Measurements from ENCODE around the gene PEA15. TPM values are rescaled to one million over a fixed set of nuclear protein-coding genes. Genes with fewer than 3 reads are reported as not detected.

Gene PEA15
- total RNA-seq, 1 experiment from 2014 or later, result 44.0 TPM

DNA sequence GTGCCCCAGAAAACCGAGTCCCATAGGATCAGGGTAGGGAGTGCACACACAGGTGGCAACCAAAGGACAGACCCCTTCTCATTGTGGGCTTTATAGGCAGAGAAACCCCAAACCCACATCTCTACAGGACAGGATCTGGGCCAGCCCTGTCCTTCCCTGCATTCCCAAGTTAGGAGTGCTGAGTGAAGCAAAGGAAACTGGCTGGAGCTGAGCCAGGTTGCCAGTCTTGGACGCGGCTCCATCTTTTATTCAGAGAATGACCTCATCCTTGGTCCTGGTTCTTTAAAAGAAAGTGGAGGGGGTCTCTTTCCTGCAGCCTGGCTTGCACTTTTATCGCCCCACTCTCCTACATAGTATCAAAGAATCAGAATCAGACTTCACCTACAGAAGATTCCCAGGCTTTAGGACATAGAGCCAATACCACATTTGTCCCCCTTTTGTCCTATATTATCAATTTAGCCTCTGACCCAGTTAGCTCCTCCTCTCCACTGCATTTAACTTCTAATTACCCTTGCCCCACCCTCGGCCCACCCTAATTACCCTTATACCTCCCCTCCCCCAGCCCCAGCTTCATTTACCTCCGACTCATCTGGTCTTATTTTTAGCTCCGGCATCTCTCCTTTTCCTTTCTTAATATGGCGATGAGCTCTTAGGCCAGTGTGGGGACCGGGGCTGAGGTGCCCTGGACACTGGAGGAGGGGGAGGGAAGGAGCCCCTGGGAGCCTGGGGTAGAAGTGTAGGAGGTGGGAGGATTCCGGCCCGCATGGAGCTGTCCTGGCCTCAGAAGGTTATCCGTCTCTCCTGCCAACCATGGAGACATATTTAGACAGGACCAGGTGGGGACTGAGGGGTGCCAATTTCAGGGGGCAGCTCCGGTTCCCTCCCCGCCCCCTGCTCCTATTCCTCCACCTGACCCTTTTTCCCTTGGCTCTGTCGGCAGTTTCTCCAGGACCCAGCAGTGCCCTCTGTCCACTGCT, 15.2 kb upstream of the PEA15 start, which contains the start of gene CASQ1:
Gene CASQ1, plus strand, starts transcription at position 927 of the 977 bp plus-strand sequence. CDS start 177 bp downstream, outside the sequence.
- peaks cover 3 to 4% of the 10 kb centered on the region in 2 experiments; a peak in 2 of 4 replicates for H3K4me1 ChIP-seq (ENCODE audit: control insufficient read depth in 1 of 2, insufficient read depth in 2 of 2, low read length in 2 of 2)
- RAD21 ChIA-PET (ENCODE audit: low non-redundant PET in 1 of 2, low total read pairs in 2 of 2, uncharacterized antibody in 2 of 2, unreplicated experiment in 2 of 2), result interaction anchor here in 1 of 2 experiments (0.5 kb wide), 1 partner anchor 60 kb away, joined by 6 read pairs; no protein-coding TSS in a partner anchor
- no peak for ATAC-seq
- no peaks in the 10 kb centered on the region for H3K9me3 ChIP-seq (ENCODE audit: control insufficient read depth in 1 of 2, insufficient read depth in 1 of 2, low read depth in 1 of 2, low read length in 2 of 2)
- H3K9ac ChIP-seq (ENCODE audit: low read length), result no peak within 1 kb of the TSS
- intact Hi-C loops (cut with micrococcal nuclease), result loop anchor here (5.0 kb wide), 1 partner anchor 187 kb away; no protein-coding TSS in a partner anchor
- H3K4me2 ChIP-seq (ENCODE audit: low read length), result no peak within 1 kb of the TSS
- POLR2A ChIA-PET, result no interaction called here
- no peak for DNase-seq (ENCODE audit: low read depth, low spot score)
- BruUV-seq (replicated peaks), result no TSS peak
- no peak within 1 kb of the TSS for H2AFZ ChIP-seq (ENCODE audit: low read depth, low read length, poor library complexity, severe bottlenecking)
- no peaks in the 10 kb centered on the region for H3K36me3 ChIP-seq (ENCODE audit: control insufficient read depth in 1 of 2, insufficient read depth in 2 of 2, low read length in 2 of 2)
- no peak within 1 kb of the TSS for H3K4me3 ChIP-seq (replicated peaks in 1 of 2; ENCODE audit: low read depth in 1 of 2, low read length in 2 of 2)
- no peaks in the 10 kb centered on the region for H3K9me2 ChIP-seq (ENCODE audit: insufficient read depth)
- no peaks in the 10 kb centered on the region for H3K27me3 ChIP-seq (ENCODE audit: insufficient read depth, low read length)
- no peaks in the 10 kb centered on the region for H3K79me2 ChIP-seq (ENCODE audit: insufficient read depth, low read length)
- H3K27ac ChIP-seq (ENCODE audit: low read depth, low read length), result no peak within 1 kb of the TSS
- CTCF ChIA-PET, result interaction anchor here (1.0 kb wide), 1 partner anchor 62 kb away, joined by 3 read pairs; no protein-coding TSS in a partner anchor
- no peaks in the 10 kb centered on the region for H4K20me1 ChIP-seq (ENCODE audit: insufficient read depth)
- TF ChIP-seq, protein P1, sequence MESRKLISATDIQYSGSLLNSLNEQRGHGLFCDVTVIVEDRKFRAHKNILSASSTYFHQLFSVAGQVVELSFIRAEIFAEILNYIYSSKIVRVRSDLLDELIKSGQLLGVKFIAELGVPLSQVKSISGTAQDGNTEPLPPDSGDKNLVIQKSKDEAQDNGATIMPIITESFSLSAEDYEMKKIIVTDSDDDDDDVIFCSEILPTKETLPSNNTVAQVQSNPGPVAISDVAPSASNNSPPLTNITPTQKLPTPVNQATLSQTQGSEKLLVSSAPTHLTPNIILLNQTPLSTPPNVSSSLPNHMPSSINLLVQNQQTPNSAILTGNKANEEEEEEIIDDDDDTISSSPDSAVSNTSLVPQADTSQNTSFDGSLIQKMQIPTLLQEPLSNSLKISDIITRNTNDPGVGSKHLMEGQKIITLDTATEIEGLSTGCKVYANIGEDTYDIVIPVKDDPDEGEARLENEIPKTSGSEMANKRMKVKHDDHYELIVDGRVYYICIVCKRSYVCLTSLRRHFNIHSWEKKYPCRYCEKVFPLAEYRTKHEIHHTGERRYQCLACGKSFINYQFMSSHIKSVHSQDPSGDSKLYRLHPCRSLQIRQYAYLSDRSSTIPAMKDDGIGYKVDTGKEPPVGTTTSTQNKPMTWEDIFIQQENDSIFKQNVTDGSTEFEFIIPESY (IDR thresholded peaks at IDR 0.05; ENCODE audit: extremely low read depth, insufficient replicate concordance, low read length), result no peak
- TF ChIP-seq EGR1 (IDR thresholded peaks at IDR 0.05; ENCODE audit: low read depth) (no peak), CBX3 (IDR thresholded peaks at IDR 0.05; ENCODE audit: low read depth) (no peak), SIN3A (IDR thresholded peaks at IDR 0.05; ENCODE audit: low read depth) (no peak), YY1 (IDR thresholded peaks at IDR 0.05; ENCODE audit: extremely low read depth, insufficient replicate concordance, low read depth, low read length) (no peak), JUND (IDR thresholded peaks at IDR 0.05) (no peak), EZH2phosphoT487 (IDR thresholded peaks at IDR 0.05; ENCODE audit: borderline replicate concordance) (no peak), EZH2 (IDR thresholded peaks at IDR 0.05) (no peak), SRF (IDR thresholded peaks at IDR 0.05; ENCODE audit: low read depth) (no peak), POLR2A (IDR thresholded peaks at IDR 0.05; ENCODE audit: borderline replicate concordance, extremely low read depth, insufficient read depth, insufficient read length) (no peak)
- TF ChIP-seq, protein P2, sequence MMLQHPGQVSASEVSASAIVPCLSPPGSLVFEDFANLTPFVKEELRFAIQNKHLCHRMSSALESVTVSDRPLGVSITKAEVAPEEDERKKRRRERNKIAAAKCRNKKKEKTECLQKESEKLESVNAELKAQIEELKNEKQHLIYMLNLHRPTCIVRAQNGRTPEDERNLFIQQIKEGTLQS (IDR thresholded peaks at IDR 0.05), result no peak
